B cell (primary cell): Measurements from ENCODE around the gene THEMIS.

Source experiments
- EZH2 ChIP-seq: IDR thresholded peaks from 2 replicates; pipeline ENCODE4 v1.6.1; 2012; ENCODE audit warnings: borderline replicate concordance, low read depth, mild to moderate bottlenecking, moderate library complexity, low read length; ENCODE audit not compliant: insufficient read depth, poor library complexity, severe bottlenecking
- TF ChIP-seq, protein P1 (sequence below): fragments of 200-600 bp; IDR thresholded peaks from one replicate; pipeline ENCODE4 v1.8.0; 2022; ENCODE audit warnings: antibody characterized with exemption, mild to moderate bottlenecking

GRCh38 chr6:127907960-127908640 lies 7.2 kb upstream of the THEMIS start:
- TF ChIP-seq, protein P1, sequence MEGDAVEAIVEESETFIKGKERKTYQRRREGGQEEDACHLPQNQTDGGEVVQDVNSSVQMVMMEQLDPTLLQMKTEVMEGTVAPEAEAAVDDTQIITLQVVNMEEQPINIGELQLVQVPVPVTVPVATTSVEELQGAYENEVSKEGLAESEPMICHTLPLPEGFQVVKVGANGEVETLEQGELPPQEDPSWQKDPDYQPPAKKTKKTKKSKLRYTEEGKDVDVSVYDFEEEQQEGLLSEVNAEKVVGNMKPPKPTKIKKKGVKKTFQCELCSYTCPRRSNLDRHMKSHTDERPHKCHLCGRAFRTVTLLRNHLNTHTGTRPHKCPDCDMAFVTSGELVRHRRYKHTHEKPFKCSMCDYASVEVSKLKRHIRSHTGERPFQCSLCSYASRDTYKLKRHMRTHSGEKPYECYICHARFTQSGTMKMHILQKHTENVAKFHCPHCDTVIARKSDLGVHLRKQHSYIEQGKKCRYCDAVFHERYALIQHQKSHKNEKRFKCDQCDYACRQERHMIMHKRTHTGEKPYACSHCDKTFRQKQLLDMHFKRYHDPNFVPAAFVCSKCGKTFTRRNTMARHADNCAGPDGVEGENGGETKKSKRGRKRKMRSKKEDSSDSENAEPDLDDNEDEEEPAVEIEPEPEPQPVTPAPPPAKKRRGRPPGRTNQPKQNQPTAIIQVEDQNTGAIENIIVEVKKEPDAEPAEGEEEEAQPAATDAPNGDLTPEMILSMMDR, result no peak
- TF ChIP-seq EZH2, result no peak
